Thymus (tissue), 11 donors: Measurements from ENCODE around the gene ANKFY1. TPM values are rescaled to one million over a fixed set of nuclear protein-coding genes. Genes with fewer than 3 reads are reported as not detected.

ENCODE experiments used
- DNase-seq, 9 donors: peaks; one replicate each; pipeline ENCODE4 v3.0.0-alpha.2; 2013; ENCODE audit warnings: low spot score in 9 of 9, low read depth in 6 of 9, missing footprints in 1 of 9
- H3K27ac ChIP-seq, 2 donors: one replicate each; pipeline ENCODE4 v1.5.1; 2013; ENCODE audit warnings: control low read depth in 1 of 2, low read depth in 1 of 2, low read length in 1 of 2, mild to moderate bottlenecking in 1 of 2, moderate library complexity in 1 of 2
- H3K27me3 ChIP-seq, 2 donors: one replicate each; pipeline ENCODE4 v1.5.1; 2013; ENCODE audit warnings: low read length in 1 of 2; ENCODE audit not compliant: control insufficient read depth in 2 of 2, insufficient read depth in 1 of 2
- H3K36me3 ChIP-seq, 2 donors: one replicate each; pipeline ENCODE4 v1.5.1; 2013; ENCODE audit warnings: low read length in 1 of 2, mild to moderate bottlenecking in 1 of 2, moderate library complexity in 1 of 2; ENCODE audit not compliant: control insufficient read depth in 2 of 2, insufficient read depth in 2 of 2
- H3K4me1 ChIP-seq, 2 donors: one replicate each; pipeline ENCODE4 v1.5.1; 2013; ENCODE audit warnings: low read length in 2 of 2; ENCODE audit not compliant: control insufficient read depth in 2 of 2, insufficient read depth in 2 of 2
- H3K4me3 ChIP-seq, 2 donors: one replicate each; pipeline ENCODE4 v1.5.1; 2013; ENCODE audit warnings: low read length in 2 of 2, control low read depth in 1 of 2, mild to moderate bottlenecking in 1 of 2
- H3K9me3 ChIP-seq, 2 donors: one replicate each; pipeline ENCODE4 v1.5.1; 2013; ENCODE audit warnings: low read length in 1 of 2, mild to moderate bottlenecking in 1 of 2; ENCODE audit not compliant: control insufficient read depth in 2 of 2, insufficient read depth in 1 of 2
- WGBS: extraction: QIAGEN DNeasy Blood & Tissue Kit; methylation state at CpG from one replicate; pipeline ENCODE4 v1.1.7; 2013; 5-methylcytosine and 5-hydroxymethylcytosine counted together
- polyA plus RNA-seq: library from polyadenylated mRNA; stranded (reverse); fragments of 200-250 nt; gene quantifications from one replicate; pipeline ENCODE4 v1.2.3, GENCODE V29; 2013
- total RNA-seq: library from RNA; stranded (reverse); fragments of 120-200 nt; gene quantifications from one replicate; pipeline ENCODE4 v1.2.4, GENCODE V29; 2013
- donor health status: healthy.

Gene ANKFY1
- total and polyA plus RNA-seq, 2 donors, result 14.6 to 15.7 TPM

DNA sequence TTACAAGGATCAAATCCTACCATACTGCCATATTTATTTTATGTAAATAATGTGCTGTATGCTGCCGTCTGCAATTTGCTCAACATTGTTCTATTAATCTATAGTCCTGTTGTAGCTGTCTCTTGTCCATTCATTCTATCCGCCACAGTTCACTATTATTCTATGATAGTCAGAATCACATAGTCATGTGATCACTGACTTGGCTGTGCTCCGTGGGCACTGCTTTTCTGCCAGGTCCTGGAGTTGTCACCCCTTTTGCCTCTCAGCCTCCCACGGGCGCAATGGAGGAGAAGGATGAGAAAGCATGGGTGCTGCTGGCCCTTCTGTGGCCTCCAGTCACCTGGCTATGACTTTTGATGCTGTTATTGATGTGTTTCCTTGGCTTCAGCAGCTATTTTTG is 37.3 kb upstream of the ANKFY1 start:
- Histone ChIP-seq H3K36me3 (peaks cover 13 to 14% of the 10 kb centered on the region in 2 donors), H3K4me1 (no peaks in the 10 kb centered on the region), H3K27ac (no peak overlapping the region), H3K9me3 (no peaks in the 10 kb centered on the region), H3K4me3 (no peak overlapping the region), H3K27me3 (no peaks in the 10 kb centered on the region)
- no peak for DNase-seq
- WGBS, result 96% methylated on average over 5 of the region's 5 CpGs

- WGBS, result 98% methylated on average over 3 of the region's 3 CpGs
- Histone ChIP-seq H3K4me3 (no peak overlapping the region), H3K27ac (no peak overlapping the region), H3K9me3 (no peaks in the 10 kb centered on the region), H3K36me3 (peaks cover 17 to 18% of the 10 kb centered on the region in 2 donors), H3K4me1 (no peaks in the 10 kb centered on the region), H3K27me3 (no peaks in the 10 kb centered on the region)
- DNase-seq, result no peak
Observed at GRCh38 chr17:4297351-4297750, 33.6 kb upstream of the ANKFY1 start.

- no peak for DNase-seq
- no peak overlapping the region for H3K27ac ChIP-seq
- no peaks in the 10 kb centered on the region for H3K9me3 ChIP-seq
- H3K27me3 ChIP-seq, result no peaks in the 10 kb centered on the region
- WGBS, result 84% methylated on average over 4 of the region's 4 CpGs
- H3K4me1 ChIP-seq, result no peaks in the 10 kb centered on the region
- H3K4me3 ChIP-seq, result no peak overlapping the region
- peaks cover 10 to 19% of the 10 kb centered on the region in 2 donors for H3K36me3 ChIP-seq
Observed at GRCh38 chr17:4295686-4296085, 31.9 kb upstream of the ANKFY1 start.

GRCh38 chr17:4293572-4293971 is 29.8 kb upstream of the ANKFY1 start:
- Histone ChIP-seq H3K4me1 (no peaks in the 10 kb centered on the region), H3K27me3 (no peaks in the 10 kb centered on the region), H3K36me3 (peaks cover 17 to 24% of the 10 kb centered on the region in 2 donors), H3K27ac (no peak overlapping the region), H3K9me3 (no peaks in the 10 kb centered on the region), H3K4me3 (no peak overlapping the region)
- 97% methylated on average over 1 of the region's 1 CpG for WGBS
- DNase-seq, result no peak

- Histone ChIP-seq H3K4me1 (no peaks in the 10 kb centered on the region), H3K9me3 (no peaks in the 10 kb centered on the region), H3K27me3 (no peaks in the 10 kb centered on the region), H3K36me3 (peaks cover 9 to 26% of the 10 kb centered on the region in 2 donors), H3K4me3 (no peak overlapping the region), H3K27ac (no peak overlapping the region)
- DNase-seq, result no peak
- WGBS, result 97% methylated on average over 3 of the region's 3 CpGs
Observed at GRCh38 chr17:4287710-4288109, 23.9 kb upstream of the ANKFY1 start.

- Histone ChIP-seq H3K27ac (no peak overlapping the region), H3K4me1 (no peaks in the 10 kb centered on the region), H3K9me3 (no peaks in the 10 kb centered on the region), H3K36me3 (peaks cover 12 to 22% of the 10 kb centered on the region in 2 donors), H3K4me3 (no peak overlapping the region), H3K27me3 (no peaks in the 10 kb centered on the region)
- 99% methylated on average over 5 of the region's 5 CpGs for WGBS
- no peak for DNase-seq
Observed at GRCh38 chr17:4276514-4276913, 12.7 kb upstream of the ANKFY1 start.

DNA sequence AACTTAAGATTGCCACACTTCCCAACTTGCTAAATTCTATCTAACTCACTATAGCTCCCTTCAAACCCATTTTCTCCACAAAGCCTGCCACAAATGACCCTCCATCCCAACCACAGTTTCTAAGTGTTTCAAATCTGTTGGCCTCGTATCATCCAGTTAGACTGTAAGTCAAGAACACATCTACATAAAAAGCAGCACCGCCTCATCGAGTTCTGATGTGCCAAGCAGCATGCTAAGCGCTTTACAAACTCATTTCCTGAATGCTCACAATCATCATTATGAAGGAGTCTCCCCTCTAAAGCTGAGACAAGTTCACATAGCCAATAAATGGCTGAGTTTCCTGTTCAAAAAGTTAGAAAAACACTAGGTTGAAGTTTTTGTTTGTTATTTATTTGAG is 9.2 kb upstream of the ANKFY1 start:
- no peak overlapping the region for H3K4me3 ChIP-seq
- DNase-seq, result no peak
- H3K27me3 ChIP-seq, result no peaks in the 10 kb centered on the region
- H3K9me3 ChIP-seq, result no peaks in the 10 kb centered on the region
- H3K36me3 ChIP-seq, result peaks cover 15 to 44% of the 10 kb centered on the region in 2 donors
- H3K4me1 ChIP-seq, result no peaks in the 10 kb centered on the region
- no peak overlapping the region for H3K27ac ChIP-seq
- WGBS, result 97% methylated on average over 4 of the region's 4 CpGs

GRCh38 chr17:4272213-4272971 is 8.6 kb upstream of the ANKFY1 start:
- no peaks in the 10 kb centered on the region for H3K27me3 ChIP-seq
- H3K4me3 ChIP-seq, result no peak overlapping the region
- 98% methylated on average over 6 of the region's 6 CpGs for WGBS
- peaks cover 15 to 42% of the 10 kb centered on the region in 2 donors for H3K36me3 ChIP-seq
- H3K27ac ChIP-seq, result no peak overlapping the region
- H3K9me3 ChIP-seq, result no peaks in the 10 kb centered on the region
- DNase-seq, result no peak
- no peaks in the 10 kb centered on the region for H3K4me1 ChIP-seq

DNA sequence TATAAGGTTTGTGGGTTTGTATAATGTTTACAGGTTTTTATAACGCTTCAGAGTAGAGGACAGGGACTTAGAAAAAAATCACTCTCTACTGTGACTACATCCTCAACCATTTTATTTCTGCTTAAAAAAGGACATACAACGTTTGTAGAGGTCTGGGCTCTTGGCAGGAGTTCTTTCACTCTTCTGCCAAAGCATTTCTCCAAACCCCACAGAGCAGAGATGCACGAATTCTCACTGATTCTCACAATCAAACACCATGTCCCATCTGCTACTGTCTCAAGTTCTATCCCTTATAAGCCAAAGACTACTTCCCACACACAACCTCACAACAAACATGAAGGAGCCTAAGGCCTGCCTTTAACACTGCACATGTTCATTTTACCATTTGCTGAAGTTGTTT is 7.0 kb upstream of the ANKFY1 start:
- no peak for DNase-seq
- Histone ChIP-seq H3K27me3 (no peaks in the 10 kb centered on the region), H3K9me3 (no peaks in the 10 kb centered on the region), H3K27ac (no peak overlapping the region), H3K36me3 (peaks cover 6 to 38% of the 10 kb centered on the region in 2 donors), H3K4me3 (no peak overlapping the region), H3K4me1 (no peaks in the 10 kb centered on the region)
- WGBS, result 94% methylated on average over 3 of the region's 3 CpGs
